Right lobe of liver (tissue), 4 donors: Measurements from ENCODE around the gene PTPRU.

Experiments
- POLR2A ChIP-seq: fragments of 450-650 bp; IDR thresholded peaks from one replicate; pipeline ENCODE4 v1.6.1; 2017; ENCODE audit warnings: antibody characterized with exemption, mild to moderate bottlenecking
- TF ChIP-seq, protein P1 (sequence below), 4 donors: fragments of 200-600 bp in 3 of 4; fragments of 450-650 bp in 1 of 4; IDR thresholded peaks; one replicate each; pipeline versions ENCODE4 v1.5.1 to v1.8.0; 2016 to 2022; ENCODE audit warnings: antibody characterized with exemption in 4 of 4, mild to moderate bottlenecking in 2 of 4
- donor health status: DM: no; HTN: no; CAD: no.
- donor health status: DM: no; HTN: no; CAD: no.
- donor health status: DM: no; HTN: yes; CAD: no.

DNA sequence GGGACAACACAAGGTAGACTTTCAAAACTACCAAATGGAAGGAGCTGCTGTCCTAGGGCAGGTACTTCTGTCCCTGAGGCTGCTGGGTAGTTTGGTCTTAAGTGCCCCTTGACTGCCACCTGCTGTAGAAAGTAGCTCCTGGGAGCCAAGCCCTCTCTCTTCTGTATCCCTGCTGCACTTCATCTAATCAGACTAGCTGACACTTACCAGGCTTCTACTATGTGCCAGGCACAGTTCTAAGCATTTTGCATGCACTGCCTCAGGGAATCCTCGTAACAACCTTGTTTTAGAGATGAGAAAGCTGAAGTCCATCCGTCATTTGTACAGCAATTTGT lies 38.8 kb upstream of the PTPRU start:
- TF ChIP-seq POLR2A = no peak
- TF ChIP-seq, protein P1, sequence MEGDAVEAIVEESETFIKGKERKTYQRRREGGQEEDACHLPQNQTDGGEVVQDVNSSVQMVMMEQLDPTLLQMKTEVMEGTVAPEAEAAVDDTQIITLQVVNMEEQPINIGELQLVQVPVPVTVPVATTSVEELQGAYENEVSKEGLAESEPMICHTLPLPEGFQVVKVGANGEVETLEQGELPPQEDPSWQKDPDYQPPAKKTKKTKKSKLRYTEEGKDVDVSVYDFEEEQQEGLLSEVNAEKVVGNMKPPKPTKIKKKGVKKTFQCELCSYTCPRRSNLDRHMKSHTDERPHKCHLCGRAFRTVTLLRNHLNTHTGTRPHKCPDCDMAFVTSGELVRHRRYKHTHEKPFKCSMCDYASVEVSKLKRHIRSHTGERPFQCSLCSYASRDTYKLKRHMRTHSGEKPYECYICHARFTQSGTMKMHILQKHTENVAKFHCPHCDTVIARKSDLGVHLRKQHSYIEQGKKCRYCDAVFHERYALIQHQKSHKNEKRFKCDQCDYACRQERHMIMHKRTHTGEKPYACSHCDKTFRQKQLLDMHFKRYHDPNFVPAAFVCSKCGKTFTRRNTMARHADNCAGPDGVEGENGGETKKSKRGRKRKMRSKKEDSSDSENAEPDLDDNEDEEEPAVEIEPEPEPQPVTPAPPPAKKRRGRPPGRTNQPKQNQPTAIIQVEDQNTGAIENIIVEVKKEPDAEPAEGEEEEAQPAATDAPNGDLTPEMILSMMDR (IDR thresholded peaks at IDR 0.05) = peak; percentile 41 to 66 (median 55)
